ENCODE data around the gene TMC4.
A peak's percentile ranks its signal among the peaks of the same experiment; 100 is the strongest.

TMC4 gene

DNA sequence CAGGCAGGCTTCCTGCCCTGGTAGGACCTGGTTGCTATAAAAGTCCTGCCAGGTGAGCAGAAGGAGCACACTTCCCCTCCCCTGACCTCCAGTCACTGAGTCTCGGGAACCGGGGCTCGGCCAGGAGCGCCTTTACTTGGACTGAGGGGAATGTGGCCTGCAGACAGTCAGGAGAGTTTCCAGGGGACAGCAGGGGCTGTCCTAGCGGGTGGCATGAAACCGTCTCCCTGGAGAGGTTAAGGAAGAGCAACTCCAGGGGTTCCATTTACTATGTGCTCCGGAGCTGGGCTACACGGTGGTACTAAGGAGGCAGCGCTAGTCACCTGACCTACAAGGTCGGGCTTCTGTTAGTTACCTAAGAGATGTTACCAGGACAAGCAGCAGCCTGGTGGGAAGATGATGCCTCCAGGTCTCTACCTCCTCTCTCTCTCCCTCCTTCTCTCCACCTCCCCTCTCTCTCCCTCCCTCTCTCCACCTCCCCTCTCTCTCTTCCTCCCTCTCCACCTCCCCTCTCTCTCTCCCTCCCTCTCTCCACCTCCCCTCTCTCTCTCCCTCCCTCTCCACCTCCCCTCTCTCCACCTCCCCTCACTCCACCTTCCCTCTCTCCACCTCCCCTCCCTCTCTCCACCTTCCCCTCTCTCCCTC lies 39.5 kb downstream of the TMC4 start:
- DNase-seq (ENCODE audit: low spot score) = no peak

GRCh38 chr19:54129617-54129996 lies 43.4 kb downstream of the TMC4 start:
- no peak for DNase-seq (ENCODE audit: low spot score)

DNA sequence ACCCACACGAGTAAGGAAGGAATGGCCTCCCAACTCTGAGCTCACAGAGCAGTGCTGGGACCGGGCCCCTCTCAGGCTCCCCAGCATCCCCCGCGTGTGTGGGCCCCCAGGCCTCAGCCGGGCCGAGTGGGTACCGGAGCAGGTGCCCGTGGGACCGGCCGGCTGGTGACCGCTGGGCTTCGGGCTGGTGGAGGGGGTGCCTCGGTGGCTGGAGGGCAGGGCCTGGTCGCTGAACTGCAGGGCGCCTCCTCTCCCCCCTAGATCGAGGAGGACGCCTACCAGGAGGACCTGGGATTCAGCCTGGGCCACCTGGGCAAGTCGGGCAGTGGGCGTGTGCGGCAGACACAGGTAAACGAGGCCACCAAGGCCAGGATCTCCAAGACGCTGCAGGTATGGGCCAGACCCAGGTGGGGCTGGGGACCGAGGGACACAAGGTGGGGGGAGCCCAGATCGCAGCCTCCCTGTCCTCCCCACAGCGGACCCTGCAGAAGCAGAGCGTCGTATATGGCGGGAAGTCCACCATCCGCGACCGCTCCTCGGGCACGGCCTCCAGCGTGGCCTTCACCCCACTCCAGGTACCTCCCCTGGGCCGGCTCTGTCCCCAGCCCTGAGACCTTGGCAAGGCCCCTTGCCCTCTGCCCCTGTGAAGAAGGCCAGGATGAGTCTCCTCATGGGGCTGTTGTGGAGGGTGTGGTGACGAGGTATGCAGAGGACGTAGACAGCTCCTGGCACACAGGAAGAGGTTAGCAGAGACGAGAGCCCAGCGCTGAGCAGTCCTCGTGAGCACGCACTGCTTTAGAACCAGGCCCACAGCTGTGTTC lies 44.0 kb downstream of the TMC4 start:
- DNase-seq (ENCODE audit: low spot score) = no peak

DNA sequence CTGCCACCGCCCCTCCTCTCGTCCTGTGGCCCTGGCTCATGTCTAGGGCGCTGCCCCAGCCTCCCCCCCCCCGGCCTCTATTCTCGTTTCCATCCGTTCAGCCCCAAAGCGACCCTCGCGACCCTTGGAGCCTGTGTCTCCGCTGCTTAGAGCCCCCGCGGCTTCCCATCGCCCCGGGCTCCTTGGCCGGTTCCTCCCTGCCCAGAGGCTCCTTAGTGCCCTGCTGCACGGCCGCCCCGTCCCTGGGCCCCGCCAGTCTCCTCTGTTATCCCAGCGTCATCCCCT lies 44.6 kb downstream of the TMC4 start:
- no peak for DNase-seq (ENCODE audit: low spot score)

DNA sequence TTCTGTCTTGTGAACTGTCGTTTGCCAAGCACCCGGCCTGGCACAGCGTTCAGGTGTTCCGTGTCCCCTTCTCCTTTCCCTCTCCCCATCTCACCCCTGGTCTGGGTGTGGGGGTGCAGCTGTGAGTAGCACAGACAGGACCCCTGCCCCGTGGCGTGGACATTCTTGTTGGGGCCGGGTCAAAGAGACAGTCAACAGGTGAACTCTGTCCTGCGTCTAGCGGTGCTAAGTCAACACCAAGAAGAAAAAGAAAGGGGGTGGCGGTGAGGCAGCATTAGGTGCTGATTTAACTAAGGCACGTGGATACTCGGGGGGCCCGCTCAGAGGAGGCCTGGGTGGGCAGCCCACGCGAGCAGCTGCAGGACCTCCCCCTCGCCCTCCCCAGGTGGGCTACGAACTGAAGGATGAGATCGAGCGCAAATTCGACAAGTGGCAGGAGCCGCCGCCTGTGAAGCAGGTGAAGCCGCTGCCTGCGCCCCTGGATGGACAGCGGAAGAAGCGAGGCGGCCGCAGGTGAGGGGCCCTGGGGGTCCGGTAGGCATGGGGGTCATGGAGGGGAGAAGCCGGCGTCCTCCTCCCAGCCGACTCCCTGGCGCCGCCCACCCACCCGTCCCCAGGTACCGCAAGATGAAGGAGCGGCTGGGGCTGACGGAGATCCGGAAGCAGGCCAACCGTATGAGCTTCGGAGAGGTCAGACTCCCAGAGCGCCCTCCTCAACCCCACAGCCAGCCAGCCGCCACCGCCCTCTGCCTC lies 45.1 kb downstream of the TMC4 start:
- DNase-seq (ENCODE audit: low spot score) = no peak

- DNase-seq (ENCODE audit: low spot score) = no peak
These were observed 47.2 kb downstream of the TMC4 start for GRCh38 chr19:54125713-54126112.

GRCh38 chr19:54124393-54124792 lies 48.6 kb downstream of the TMC4 start:
- DNase-seq (ENCODE audit: low spot score) = no peak

GRCh38 chr19:54123682-54124081 lies 49.3 kb downstream of the TMC4 start:
- DNase-seq (ENCODE audit: low spot score) = no peak

- no peak for DNase-seq (ENCODE audit: low spot score)
These were observed 51.7 kb downstream of the TMC4 start for GRCh38 chr19:54121259-54121658.

- peak; percentile 99 for DNase-seq (ENCODE audit: low spot score)
These were observed 57.6 kb downstream of the TMC4 start, which contains the start of the genes PRPF31 and TFPT for GRCh38 chr19:54115109-54116063. TSS of gene PRPF31 (plus strand) at chr19:54115754. CDS start at chr19:54118279, 2,525 bp downstream. TSS of gene TFPT (minus strand) at chr19:54115657. CDS start at chr19:54115269, 388 bp downstream.

DNA sequence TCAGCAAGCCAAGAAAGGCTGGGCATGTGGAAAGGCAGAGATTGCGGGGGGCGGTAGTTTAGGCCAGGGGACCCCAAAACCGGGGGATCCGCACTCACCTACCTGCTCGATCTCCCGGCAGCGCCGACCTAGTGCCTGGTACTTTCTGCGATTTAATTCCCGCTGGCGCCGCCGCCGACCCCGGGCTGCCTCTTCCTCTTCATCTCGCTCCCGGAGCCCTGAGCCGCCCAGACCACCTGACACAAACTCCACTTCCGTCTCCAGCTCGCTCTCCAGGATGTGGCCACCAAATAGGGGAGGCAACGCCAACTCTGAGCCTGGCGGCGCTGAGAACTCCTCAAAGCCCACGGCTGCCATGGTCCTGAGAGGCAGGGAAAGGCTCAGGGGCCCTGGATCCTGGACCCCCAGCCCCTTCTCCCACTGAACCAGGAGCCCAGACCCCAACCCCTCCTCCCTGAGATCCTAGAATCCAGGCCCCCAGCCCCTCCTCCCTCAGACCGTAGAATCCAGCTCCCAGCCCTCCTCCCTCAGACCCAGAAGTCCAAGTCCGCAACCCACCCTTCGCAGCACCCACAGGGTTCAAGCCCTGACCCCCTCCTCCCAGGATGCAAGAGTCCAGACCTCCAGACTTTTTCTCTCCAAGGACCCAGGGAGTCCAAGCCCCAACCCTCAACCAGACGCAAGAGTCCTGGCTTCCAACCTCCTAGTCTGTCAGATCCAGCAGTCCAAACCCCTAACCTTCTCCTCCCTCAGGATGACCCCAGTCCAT lies 58.4 kb downstream of the TMC4 start:
- peak; percentile 67 for DNase-seq (ENCODE audit: low spot score)

All from COLO829 (cell line).